ENCODE data around the gene TTC3. TPM values are rescaled to one million over a fixed set of nuclear protein-coding genes. Genes with fewer than 3 reads are reported as not detected.

Gene TTC3
- total RNA-seq, 2 experiments from 2014 or later: 70.2 to 74.0 TPM

DNA sequence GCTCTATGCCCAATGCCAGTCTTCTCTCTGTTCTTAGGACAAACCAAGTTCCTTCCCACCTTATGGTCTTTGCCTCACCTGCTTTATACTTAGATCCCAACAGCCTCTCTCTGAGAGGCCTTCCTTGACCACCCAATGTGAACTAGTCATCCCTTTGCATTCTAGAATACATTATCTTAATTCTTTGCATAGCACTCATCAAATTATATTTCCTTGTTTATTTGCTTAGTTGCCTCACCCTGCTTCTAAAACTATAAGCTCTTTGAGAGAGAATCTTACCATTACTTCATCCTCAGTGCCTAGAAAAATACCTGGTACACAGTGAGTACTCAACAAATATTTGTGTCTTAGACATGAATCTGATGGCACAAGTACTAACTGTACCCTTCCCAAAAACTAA, 8.2 kb upstream of the TTC3 start:
- Mint-ChIP-seq H3K27me3 (no peaks in the 10 kb centered on the region), H3K4me1 (ENCODE audit: low read depth) (peaks cover 10% of the 10 kb centered on the region), H3K36me3 (ENCODE audit: low read depth) (peaks cover 15% of the 10 kb centered on the region), H3K27ac (peak overlapping the region; percentile 44), H3K4me3 (no peak overlapping the region), H3K9me3 (no peaks in the 10 kb centered on the region)
- intact Hi-C loops (cut with micrococcal nuclease): no loop called here
- no peak for TF ChIP-seq CTCF (IDR thresholded peaks at IDR 0.05)
- ChIA-PET POLR2A (interaction anchor here (0.5 kb wide), 1 partner anchor 57 kb away, joined by 3 read pairs; no protein-coding TSS in a partner anchor), CTCF (no interaction called here)
- ATAC-seq (no peak), DNase-seq (no peak)

- Mint-ChIP-seq H3K27me3 (no peaks in the 10 kb centered on the region), H3K4me3 (no peak overlapping the region), H3K9me3 (no peaks in the 10 kb centered on the region), H3K36me3 (ENCODE audit: low read depth) (peaks cover 20% of the 10 kb centered on the region), H3K27ac (no peak overlapping the region), H3K4me1 (ENCODE audit: low read depth) (peaks cover 9% of the 10 kb centered on the region)
- intact Hi-C loops (cut with micrococcal nuclease): no loop called here
- CTCF ChIA-PET: interaction anchor here (1.0 kb wide), 1 partner anchor 75 kb away, joined by 3 read pairs; no protein-coding TSS in a partner anchor
- DNase-seq (no peak), ATAC-seq (no peak)
- POLR2A ChIA-PET: interaction anchor here (0.5 kb wide), 1 partner anchor 58 kb away, joined by 3 read pairs; no protein-coding TSS in a partner anchor
- TF ChIP-seq CTCF (IDR thresholded peaks at IDR 0.05): no peak
Observed at GRCh38 chr21:37065561-37066177, 7.4 kb upstream of the TTC3 start.

DNA sequence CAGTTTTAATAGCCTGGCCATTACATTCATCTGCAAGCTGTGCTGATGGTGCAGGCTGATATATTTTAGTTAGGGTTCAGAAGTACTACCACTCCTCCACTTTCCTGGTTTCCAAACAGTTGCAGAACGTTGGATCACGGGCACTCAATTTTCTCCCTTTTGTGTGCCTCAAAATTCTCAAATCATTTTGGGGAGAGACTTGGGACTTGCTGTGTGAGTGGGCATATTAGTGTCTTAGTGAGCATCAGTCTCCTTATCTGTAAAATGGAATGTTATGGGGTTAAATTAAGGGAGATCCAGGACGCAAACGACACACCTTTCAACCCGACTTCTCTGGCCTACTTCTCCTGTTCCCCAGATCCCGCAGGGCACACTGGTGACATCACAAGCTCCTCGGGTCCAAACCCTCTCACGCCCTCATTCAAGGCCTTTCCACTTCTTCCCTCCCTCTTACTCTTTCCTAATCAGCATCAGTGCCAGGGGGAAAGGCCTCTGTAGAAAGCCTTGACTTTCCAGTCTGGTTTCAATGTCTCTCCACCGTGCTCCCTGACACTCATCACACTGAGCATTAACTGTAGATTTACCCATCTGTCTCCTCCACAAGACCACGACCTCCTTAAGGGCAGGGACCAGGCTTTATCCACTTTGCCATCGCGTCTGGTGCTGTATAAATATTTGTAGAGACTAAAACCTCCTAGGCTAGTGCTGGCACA, 1.3 kb upstream of the TTC3 start:
- CTCF ChIA-PET: interaction anchor here (1.3 to 2.3 kb wide), 3 partner anchors 48 to 95 kb away, joined by 3 to 8 read pairs (median 4); no protein-coding TSS in a partner anchor
- no peak for TF ChIP-seq CTCF (IDR thresholded peaks at IDR 0.05)
- H3K4me3 Mint-ChIP-seq: peak overlapping the region; percentile 79
- POLR2A ChIA-PET: interaction anchor here (1.3 to 1.5 kb wide), 2 partner anchors 11 to 493 kb away, joined by 3 to 4 read pairs; no protein-coding TSS in a partner anchor
- peaks cover 31% of the 10 kb centered on the region for H3K4me1 Mint-ChIP-seq (ENCODE audit: low read depth)
- DNase-seq: peak; percentile 12
- intact Hi-C loops (cut with micrococcal nuclease): loop anchor here (10.0 kb wide), 1 partner anchor 87 kb away; no protein-coding TSS in a partner anchor
- H3K27me3 Mint-ChIP-seq: no peaks in the 10 kb centered on the region
- H3K27ac Mint-ChIP-seq: peak overlapping the region; percentile 86
- H3K36me3 Mint-ChIP-seq (ENCODE audit: low read depth): peaks cover 31% of the 10 kb centered on the region
- no peak for ATAC-seq
- no peaks in the 10 kb centered on the region for H3K9me3 Mint-ChIP-seq

DNA sequence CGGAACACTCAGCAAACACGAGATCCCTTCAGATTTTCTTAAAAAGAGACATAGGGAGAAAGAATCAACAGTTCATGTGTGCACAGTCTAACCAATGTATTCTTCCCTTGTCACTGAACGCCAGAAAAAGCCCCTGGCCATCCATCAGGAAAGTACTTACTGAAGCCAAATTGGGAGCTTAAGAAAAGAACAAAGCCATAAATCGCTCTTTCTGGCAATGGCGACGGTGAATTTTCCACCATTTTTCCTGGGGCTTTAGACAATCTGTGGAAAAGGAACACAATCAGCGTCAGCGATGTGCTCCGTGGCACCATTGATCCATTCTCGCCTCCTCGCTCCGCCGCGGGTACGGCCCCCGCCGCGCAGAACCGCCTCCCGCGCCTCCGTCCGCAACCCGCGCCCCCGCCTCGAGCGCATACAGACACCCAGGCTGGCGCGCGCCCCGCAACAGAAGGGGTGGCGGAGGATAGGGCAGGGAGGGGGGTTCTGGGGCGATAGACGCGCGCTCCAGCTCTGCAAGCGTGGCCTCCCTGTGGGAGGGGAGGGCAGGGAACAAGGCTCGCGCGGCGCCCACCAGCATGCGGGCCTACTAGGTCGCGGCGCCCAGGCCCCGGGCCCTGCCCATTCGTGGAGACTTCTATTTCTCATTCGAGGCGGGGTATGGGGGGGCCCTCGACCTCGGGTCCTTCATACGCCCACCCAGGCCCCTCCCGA, 623 bp upstream of the TTC3 start:
- ATAC-seq (peak; percentile 59), DNase-seq (no peak)
- TF ChIP-seq CTCF (IDR thresholded peaks at IDR 0.05): no peak
- no peaks in the 10 kb centered on the region for H3K9me3 Mint-ChIP-seq
- H3K4me1 Mint-ChIP-seq (ENCODE audit: low read depth): peaks cover 34% of the 10 kb centered on the region
- peaks cover 27% of the 10 kb centered on the region for H3K36me3 Mint-ChIP-seq (ENCODE audit: low read depth)
- H3K27me3 Mint-ChIP-seq: no peaks in the 10 kb centered on the region
- peak overlapping the region; percentile 79 for H3K4me3 Mint-ChIP-seq
- intact Hi-C loops (cut with micrococcal nuclease): loop anchor here (10.0 kb wide), 1 partner anchor 88 kb away; no protein-coding TSS in a partner anchor
- ChIA-PET CTCF (interaction anchor here (1.3 to 2.3 kb wide), 3 partner anchors 47 to 96 kb away, joined by 3 to 8 read pairs (median 4); no protein-coding TSS in a partner anchor), POLR2A (interaction anchor here (1.3 to 1.5 kb wide), 2 partner anchors 10 to 492 kb away, joined by 3 to 4 read pairs; no protein-coding TSS in a partner anchor)
- H3K27ac Mint-ChIP-seq: peak overlapping the region; percentile 86
